GM20000 (cell line): ENCODE results near the gene CROCC2.

Experiments used
- DNase-seq: peaks from one replicate; pipeline ENCODE4 v3.0.0; 2012; ENCODE audit warnings: low spot score
- TF ChIP-seq, protein P1 (sequence below): IDR thresholded peaks from 2 replicates; pipeline ENCODE4 v1.5.1; 2012; ENCODE audit warnings: mild to moderate bottlenecking, control low read depth; ENCODE audit errors: extremely low read depth, missing control alignments

Gene CROCC2

GRCh38 chr2:240992572-240993291 lies 86.6 kb downstream of the CROCC2 start:
- DNase-seq: no peak
- TF ChIP-seq, protein P1, sequence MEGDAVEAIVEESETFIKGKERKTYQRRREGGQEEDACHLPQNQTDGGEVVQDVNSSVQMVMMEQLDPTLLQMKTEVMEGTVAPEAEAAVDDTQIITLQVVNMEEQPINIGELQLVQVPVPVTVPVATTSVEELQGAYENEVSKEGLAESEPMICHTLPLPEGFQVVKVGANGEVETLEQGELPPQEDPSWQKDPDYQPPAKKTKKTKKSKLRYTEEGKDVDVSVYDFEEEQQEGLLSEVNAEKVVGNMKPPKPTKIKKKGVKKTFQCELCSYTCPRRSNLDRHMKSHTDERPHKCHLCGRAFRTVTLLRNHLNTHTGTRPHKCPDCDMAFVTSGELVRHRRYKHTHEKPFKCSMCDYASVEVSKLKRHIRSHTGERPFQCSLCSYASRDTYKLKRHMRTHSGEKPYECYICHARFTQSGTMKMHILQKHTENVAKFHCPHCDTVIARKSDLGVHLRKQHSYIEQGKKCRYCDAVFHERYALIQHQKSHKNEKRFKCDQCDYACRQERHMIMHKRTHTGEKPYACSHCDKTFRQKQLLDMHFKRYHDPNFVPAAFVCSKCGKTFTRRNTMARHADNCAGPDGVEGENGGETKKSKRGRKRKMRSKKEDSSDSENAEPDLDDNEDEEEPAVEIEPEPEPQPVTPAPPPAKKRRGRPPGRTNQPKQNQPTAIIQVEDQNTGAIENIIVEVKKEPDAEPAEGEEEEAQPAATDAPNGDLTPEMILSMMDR: no peak

- TF ChIP-seq, protein P1: no peak
- DNase-seq: no peak
These were observed 87.5 kb downstream of the CROCC2 start for GRCh38 chr2:240993446-240994170.

- TF ChIP-seq, protein P1: no peak
- DNase-seq: no peak
These were observed 88.2 kb downstream of the CROCC2 start for GRCh38 chr2:240994171-240994896.

GRCh38 chr2:240995041-240996021 lies 89.2 kb downstream of the CROCC2 start:
- no peak for DNase-seq

DNA sequence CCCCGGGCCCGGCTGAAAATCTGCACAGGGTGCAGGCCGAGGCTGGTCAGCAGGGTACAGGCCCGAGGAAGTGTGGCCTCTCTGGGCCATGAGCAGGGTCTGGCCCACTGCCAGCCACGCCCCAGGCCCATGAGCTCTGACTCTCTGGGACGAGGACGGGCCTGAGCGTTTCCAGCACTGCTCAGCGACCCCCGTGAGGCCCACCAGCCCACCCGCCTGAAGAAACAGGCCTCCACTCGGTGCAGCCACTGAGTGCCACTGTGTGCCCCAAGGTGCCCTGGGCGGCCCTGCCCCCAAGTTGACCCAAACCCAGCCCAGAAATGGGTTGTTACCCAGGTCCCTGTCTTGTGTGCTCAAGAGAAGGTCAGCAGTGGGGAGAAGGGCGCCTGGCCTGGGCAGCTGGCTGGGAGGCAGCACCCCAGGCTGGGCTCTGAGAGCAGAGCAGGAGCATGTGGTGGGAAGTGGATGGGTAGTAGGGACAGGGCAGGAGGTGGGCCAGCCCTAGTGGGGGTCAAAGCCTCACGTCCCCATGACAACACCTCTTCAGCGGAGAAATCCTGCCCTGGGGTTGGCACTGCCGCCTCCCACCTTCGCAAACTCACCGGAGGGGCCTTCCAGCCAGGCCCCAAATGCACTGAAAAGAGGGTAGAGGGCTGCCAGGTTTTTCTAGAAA lies 90.2 kb downstream of the CROCC2 start:
- TF ChIP-seq, protein P1: no peak
- DNase-seq: no peak

More at GRCh38 chr2:240995041-240996021, 89.2 kb downstream of the CROCC2 start:
- TF ChIP-seq, protein P1: no peak

- TF ChIP-seq, protein P1: no peak
These were observed 90.7 kb downstream of the CROCC2 start for GRCh38 chr2:240996834-240997140.

More at GRCh38 chr2:240996834-240997140, 90.7 kb downstream of the CROCC2 start:
- DNase-seq: no peak
